Heart left ventricle (tissue), 16 donors: ENCODE data around the gene SELENOO. TPM values are rescaled to one million over a fixed set of nuclear protein-coding genes. Genes with fewer than 3 reads are reported as not detected.

ENCODE experiments used
- ATAC-seq, 4 donors: fragments of 200-7000 bp; cut with Tn5 transposase; one replicate each; pipeline ENCODE4 v1.9.1; 2020 to 2022; ENCODE audit warnings: moderate library complexity in 4 of 4, mild to moderate bottlenecking in 3 of 4, moderate number of reproducible peaks in 1 of 4
- DNase-seq, 5 donors: peaks; one replicate each; pipeline ENCODE4 v3.0.0-alpha.2; 2020
- H3K27ac ChIP-seq, 12 donors: fragments of 200-600 bp; sonication (generic) in 4 of 12; one replicate each; pipeline versions ENCODE4 v1.5.0 to v1.8.0; 2016 to 2022; ENCODE audit warnings: mild to moderate bottlenecking in 2 of 12
- H3K27me3 ChIP-seq, 9 donors: fragments of 200-600 bp; sonication (generic) in 2 of 9; one replicate each; pipeline versions ENCODE4 v1.5.1 to v1.8.0; 2016 to 2022; ENCODE audit warnings: mild to moderate bottlenecking in 3 of 9
- H3K36me3 ChIP-seq, 9 donors: fragments of 200-600 bp; sonication (generic) in 2 of 9; one replicate each; pipeline versions ENCODE4 v1.5.0 to v1.8.0; 2018 to 2022; ENCODE audit warnings: mild to moderate bottlenecking in 2 of 9
- H3K4me1 ChIP-seq, 12 donors: fragments of 200-600 bp; sonication (generic) in 4 of 12; one replicate each; pipeline versions ENCODE4 v1.5.0 to v1.8.0; 2016 to 2022; ENCODE audit warnings: mild to moderate bottlenecking in 3 of 12
- H3K4me3 ChIP-seq, 12 donors: fragments of 200-600 bp; sonication (generic) in 4 of 12; one replicate each; pipeline versions ENCODE4 v1.5.0 to v1.8.0; 2017 to 2022; ENCODE audit warnings: mild to moderate bottlenecking in 9 of 12, moderate library complexity in 4 of 12
- H3K9me3 ChIP-seq, 12 donors: fragments of 200-600 bp; sonication (generic) in 4 of 12; one replicate each; pipeline versions ENCODE4 v1.5.0 to v1.8.0; 2016 to 2022; ENCODE audit warnings: mild to moderate bottlenecking in 1 of 12
- CTCF ChIP-seq, 12 donors: fragments of 200-600 bp; sonication (generic) in 4 of 12; IDR thresholded peaks; one replicate each; pipeline versions ENCODE4 v1.5.0 to v1.8.0; 2018 to 2022; ENCODE audit warnings: antibody characterized with exemption in 12 of 12, mild to moderate bottlenecking in 5 of 12
- POLR2A ChIP-seq, 2 donors: fragments of 450-650 bp; IDR thresholded peaks; one replicate each; pipeline ENCODE4 v1.6.1; 2017; ENCODE audit warnings: antibody characterized with exemption in 2 of 2, mild to moderate bottlenecking in 2 of 2, moderate library complexity in 2 of 2
- WGBS, 4 donors: extraction: QIAGEN DNeasy Blood & Tissue Kit in 2 of 4; methylation state at CpG; one replicate each; pipeline versions ENCODE4 v1.1.5 to v1.1.7; 2013 to 2018; 5-methylcytosine and 5-hydroxymethylcytosine counted together
- intact Hi-C, 10 donors: fragments of 100-400 bp; cut with DNase I; formaldehyde crosslinking; loops; one replicate each; pipeline versions ENCODE4 v1.11.1 to v1.14.2; 2022
- polyA plus RNA-seq, 2 donors: library from polyadenylated mRNA; stranded (reverse); fragments of 200-250 nt; gene quantifications; one replicate each; pipeline ENCODE4 v1.2.3, GENCODE V29; 2013
- total RNA-seq, 9 donors: library from RNA; depleted of rRNA in 2 of 9; stranded (reverse); fragments of >200 nt in 2 of 9; fragmentation: NEBNext Ultra II Directional in 3 of 9; extraction: Animal tissue kit (Norgen Biotek cat#: 25700) in 3 of 9; gene quantifications; one replicate each; pipeline versions ENCODE4 v1.1.0 to v1.2.4, GENCODE V29; 2016 to 2023
- donor health status: ischemic (EF 13 %, LVEDD 7.1; RV severe dilation, severe dysfunction).
- donor health status: healthy with polysubstance abuse.
- donor health status: DM: no; HTN: yes; CAD: no.
- donor health status: DM: no; HTN: no; CAD: no.
- donor health status: ischemic (EF 25% LVEDD 6.9; RV normal size, moderate dysfunction).
- donor health status: ischemic (EF 25% LVEDD 5.7; RV mildly dilated, moderate dysfunction).
- donor health status: healthy.
- donor health status: DM: yes; HTN: yes; CAD: no.
- donor health status: ischemic (EF 35%, LVEDD 5.7; RV mildly dilated, moderate dysfunction).
- donor health status: nonischemic (EF 11% LVEDD 7.7; RV severe dilation, severe dysfunction).
- donor health status: DM: yes; HTN: yes; CAD: no.
- donor health status: PGD.
- donor health status: ischemic (EF 29% LVEDD 5.4; RV normal size, mild dysfunction).
- donor health status: nonischemic (EF 23%, LVEDD 6.1; RV moderate dilation, normal function).

SELENOO gene
- total and polyA plus RNA-seq, 11 donors = 10.4 to 23.8 (median 15.4) TPM

DNA sequence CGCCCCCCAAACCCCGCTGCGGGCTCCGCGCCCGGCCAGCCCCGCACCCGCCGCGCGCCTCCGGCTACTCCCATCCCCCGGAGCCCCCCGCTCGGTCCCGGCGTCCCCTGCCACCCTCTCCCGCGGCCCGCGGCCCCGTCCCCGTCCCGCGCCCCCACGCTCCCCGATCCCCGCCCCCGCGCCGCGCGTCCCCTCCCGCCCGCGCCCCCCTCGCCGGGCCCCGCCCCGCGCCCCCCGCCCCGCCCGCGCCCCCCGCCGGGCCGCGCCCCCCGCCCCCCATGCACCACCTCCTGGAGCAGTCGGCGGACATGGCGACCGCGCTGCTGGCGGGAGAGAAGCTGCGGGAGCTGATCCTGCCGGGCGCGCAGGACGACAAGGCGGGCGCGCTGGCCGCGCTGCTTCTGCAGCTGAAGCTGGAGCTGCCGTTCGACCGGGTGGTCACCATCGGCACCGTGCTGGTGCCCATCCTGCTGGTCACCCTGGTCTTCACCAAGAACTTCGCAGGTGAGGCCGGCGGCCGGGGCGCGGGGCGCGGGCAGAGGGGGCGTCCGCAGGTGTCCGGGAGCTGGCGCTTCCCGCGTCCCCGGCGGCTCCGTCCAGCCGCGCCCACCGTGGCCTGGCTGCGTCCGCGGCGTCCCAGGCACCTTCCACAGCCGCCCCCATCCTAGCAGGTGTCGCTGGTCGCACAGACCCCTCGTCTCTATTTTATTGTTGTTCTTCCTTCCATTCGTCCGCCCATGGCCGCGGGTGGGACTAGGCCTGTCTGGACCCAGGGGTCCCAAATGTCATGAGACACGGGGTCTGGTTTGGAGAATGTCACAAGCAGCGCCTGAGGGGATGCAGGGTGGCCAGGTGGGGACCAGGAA lies 30.1 kb upstream of the SELENOO start, which contains the start of gene PANX2:
PANX2 (plus strand) TSS at position 279 of the 866 bp plus-strand sequence; CDS start at position 279, 0 bp downstream.
- TF ChIP-seq CTCF (IDR thresholded peaks at IDR 0.05) (no peak), POLR2A (IDR thresholded peaks at IDR 0.05) (no peak)
- intact Hi-C loops = no loop called here
- WGBS, 4 donors = 5 to 14% (median 7%) methylated on average over 27 to 99 of the region's 105 CpGs
- peaks cover 0 to 18% (median 0%) of the 10 kb centered on the region in 12 donors for H3K4me1 ChIP-seq
- DNase-seq = peak in 2 of 5 donors; percentile 24 to 57
- H3K4me3 ChIP-seq = peak within 1 kb of the TSS in 9 of 12 donors; percentile 30 to 60 (median 51)
- H3K27ac ChIP-seq = no peak within 1 kb of the TSS
- no peaks in the 10 kb centered on the region for H3K36me3 ChIP-seq
- ATAC-seq = no peak
- peaks cover 10 to 47% (median 20%) of the 10 kb centered on the region in 9 donors for H3K27me3 ChIP-seq
- H3K9me3 ChIP-seq = no peaks in the 10 kb centered on the region

DNA sequence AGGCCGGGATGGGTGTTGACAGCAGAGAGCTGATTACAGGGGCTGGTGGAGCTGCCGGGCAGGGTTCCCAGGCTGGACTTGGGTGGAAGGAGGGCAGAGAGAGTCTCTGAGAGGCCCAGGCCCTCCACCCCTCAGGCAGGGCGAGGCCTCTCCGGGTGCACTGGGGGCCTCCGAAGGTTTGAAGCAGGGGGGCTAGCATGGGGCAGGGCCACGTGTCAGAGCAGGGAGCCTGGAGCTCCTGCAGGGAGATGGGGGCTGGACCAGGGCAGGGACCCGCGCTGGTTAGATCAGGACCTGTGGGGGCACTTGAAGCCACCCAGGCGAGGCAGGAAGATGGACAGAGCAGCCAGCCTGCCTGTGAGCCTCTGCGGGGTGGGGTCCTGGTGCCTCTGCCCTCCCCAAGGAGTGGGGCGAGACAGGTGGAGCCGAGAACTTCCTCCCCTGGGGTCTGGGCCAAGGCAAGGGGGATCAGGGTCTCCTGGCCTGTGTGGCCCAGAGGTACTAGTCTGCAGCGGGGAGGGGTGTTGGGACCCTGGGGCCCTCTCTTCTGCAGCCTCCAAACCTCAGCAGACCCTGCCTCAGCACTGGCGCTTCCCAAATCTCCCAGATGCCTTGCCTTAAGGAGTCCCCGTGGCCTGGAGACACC lies 29.4 kb upstream of the SELENOO start:
- 54 to 63% (median 58%) methylated on average over 12 to 15 of the region's 15 CpGs for WGBS, 4 donors
- peak in 2 of 5 donors; percentile 29 to 60 for DNase-seq

DNA sequence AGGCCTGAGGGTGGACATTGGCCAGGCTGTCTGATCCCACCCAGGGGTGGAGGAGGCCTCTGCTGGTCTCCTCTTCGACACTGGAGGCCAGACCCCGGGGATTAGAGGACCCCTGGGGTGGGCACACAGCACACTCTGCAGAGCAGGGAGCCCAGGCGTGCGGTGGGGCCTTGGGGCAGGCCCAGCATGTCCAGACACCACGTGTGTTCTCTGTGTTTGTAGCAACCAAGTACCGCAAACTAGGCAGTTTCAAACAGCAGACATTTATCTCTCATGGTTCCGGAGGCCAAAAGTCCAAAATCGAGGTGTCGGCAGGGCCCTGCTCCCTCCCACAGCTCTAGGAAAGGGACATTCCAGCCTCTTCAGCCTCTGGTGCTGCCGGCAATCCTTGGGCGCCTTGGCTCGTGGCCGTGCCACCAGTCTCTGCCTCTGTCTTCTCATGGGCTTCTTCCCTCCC lies 28.8 kb upstream of the SELENOO start:
- ATAC-seq = peak in 1 of 4 donors; percentile 12
- Histone ChIP-seq H3K27me3 (peaks cover 10 to 60% (median 20%) of the 10 kb centered on the region in 9 donors), H3K9me3 (no peaks in the 10 kb centered on the region), H3K36me3 (no peaks in the 10 kb centered on the region), H3K27ac (no peak overlapping the region), H3K4me3 (no peak overlapping the region), H3K4me1 (peaks cover 0 to 18% (median 0%) of the 10 kb centered on the region in 12 donors)
- intact Hi-C loops = no loop called here
- peak in 1 of 5 donors; percentile 61 for DNase-seq
- no peak for TF ChIP-seq CTCF (IDR thresholded peaks at IDR 0.05)
- TF ChIP-seq POLR2A (IDR thresholded peaks at IDR 0.05) = no peak
- WGBS, 4 donors = 72 to 80% (median 78%) methylated on average over 12 to 13 of the region's 13 CpGs

More for the DNA sequence above, 29.4 kb upstream of the SELENOO start:
- H3K4me1 ChIP-seq = peaks cover 0 to 18% (median 0%) of the 10 kb centered on the region in 12 donors
- no peak overlapping the region for H3K27ac ChIP-seq
- no peaks in the 10 kb centered on the region for H3K36me3 ChIP-seq
- no peak for TF ChIP-seq CTCF (IDR thresholded peaks at IDR 0.05)
- no peak for TF ChIP-seq POLR2A (IDR thresholded peaks at IDR 0.05)
- no peaks in the 10 kb centered on the region for H3K9me3 ChIP-seq
- H3K4me3 ChIP-seq = peak overlapping the region in 1 of 12 donors; percentile 47
- H3K27me3 ChIP-seq = peaks cover 10 to 54% (median 20%) of the 10 kb centered on the region in 9 donors
- peak in 3 of 4 donors; percentile 37 to 46 (median 42) for ATAC-seq
- intact Hi-C loops = no loop called here
